ENCODE data around the gene ASPN.
"Not testable (repeated sequence)": the region's sequence is repeated elsewhere in the genome, so short reads cannot be mapped to it uniquely, and the experiment has no call there.

GRCh38 chr9:92411157-92411556 is 71.1 kb downstream of the ASPN start:
- not testable (repeated sequence) for TF ChIP-seq POLR2A, CTCF (IDR thresholded peaks at IDR 0.05)
